Measurements from ENCODE around the gene KCNJ12. TPM values are rescaled to one million over a fixed set of nuclear protein-coding genes. Genes with fewer than 3 reads are reported as not detected.

The KCNJ12 gene
- 0.39 and 1.8 TPM in 2 replicates for total RNA-seq

DNA sequence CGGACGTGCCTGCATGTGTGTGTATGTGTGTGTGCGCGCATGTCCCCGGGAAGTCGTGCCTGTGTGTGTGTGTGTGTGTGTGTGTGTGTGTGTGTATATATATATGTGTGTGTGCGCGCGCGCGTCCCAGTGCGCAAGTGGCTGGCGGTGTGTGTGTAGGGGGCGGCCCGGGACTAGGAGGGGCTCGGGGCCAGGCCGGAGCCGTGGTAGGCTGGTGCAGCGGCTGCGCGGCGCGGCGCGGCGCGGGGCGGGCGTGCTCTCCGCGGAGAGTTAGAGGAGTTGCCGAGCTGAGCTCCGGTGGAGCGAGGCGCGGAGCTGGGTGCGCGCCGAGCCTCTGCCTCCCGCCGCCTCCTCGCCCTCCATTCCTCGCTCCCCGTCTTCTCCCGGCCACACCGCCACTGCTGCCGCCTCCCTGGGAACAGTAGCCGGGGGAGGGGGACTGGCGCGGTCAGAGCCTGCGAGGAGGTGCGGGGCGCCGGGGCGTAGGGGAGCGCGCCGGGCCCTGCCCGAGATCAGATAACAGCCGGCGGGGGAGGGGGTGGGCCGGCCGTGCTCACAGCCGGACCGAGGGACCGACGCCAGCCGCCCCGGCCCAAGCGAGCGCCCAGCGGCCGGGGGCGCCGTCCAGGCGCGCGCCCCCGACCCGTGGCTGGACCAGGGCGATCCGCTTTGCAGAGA lies at the start of gene KCNJ12:
KCNJ12 (plus strand) TSS at position 277 of the 678 bp plus-strand sequence. CDS start 38,986 bp downstream, outside the sequence.

Other genes starting within 250 kb of the KCNJ12 start
- 14.1 and 18.0 TPM in 2 replicates for gene DHRS7B, start 249.4 kb upstream of the KCNJ12 start, total RNA-seq
- gene TMEM11, start 162.2 kb upstream of the KCNJ12 start, total RNA-seq: 16.2 and 18.4 TPM in 2 replicates
- 2.0 and 3.3 TPM in 2 replicates for gene NATD1, start 122.9 kb upstream of the KCNJ12 start, total RNA-seq
- gene MAP2K3, start 91.6 kb upstream of the KCNJ12 start, total RNA-seq: 21.7 and 36.8 TPM in 2 replicates

All from subcutaneous preadipocyte (primary cell).